Measurements from ENCODE around the gene FAXDC2.

GRCh38 chr5:154900066-154900465 is 49.7 kb upstream of the FAXDC2 start:
- TF ChIP-seq POLR2A (IDR thresholded peaks at IDR 0.05) (no peak), CTCF (IDR thresholded peaks at IDR 0.05 in 8 of 11, conservative IDR thresholded peaks at IDR 0.05 in 3 of 11) (no peak), POLR2AphosphoS5 (IDR thresholded peaks at IDR 0.05) (no peak)
